Glomerular visceral epithelial cell (primary cell): ENCODE results near the gene C1QTNF12.
A peak's percentile ranks its signal among the peaks of the same experiment; 100 is the strongest.

Source experiments
- DNase-seq: peaks from one replicate; pipeline ENCODE4 v3.0.0-alpha.2; 2016; ENCODE audit errors: extremely low spot score

The C1QTNF12 gene

GRCh38 chr1:1213345-1214265 lies 32.9 kb downstream of the C1QTNF12 start, which contains the start of gene TNFRSF4:
Gene TNFRSF4, minus strand, starts transcription at chr1:1214153. Its CDS starts 26 bp downstream, at chr1:1214127.
- no peak for DNase-seq

GRCh38 chr1:1212780-1213344 lies 33.7 kb downstream of the C1QTNF12 start:
- no peak for DNase-seq

GRCh38 chr1:1211541-1212441 lies 34.7 kb downstream of the C1QTNF12 start:
- DNase-seq, result no peak

DNA sequence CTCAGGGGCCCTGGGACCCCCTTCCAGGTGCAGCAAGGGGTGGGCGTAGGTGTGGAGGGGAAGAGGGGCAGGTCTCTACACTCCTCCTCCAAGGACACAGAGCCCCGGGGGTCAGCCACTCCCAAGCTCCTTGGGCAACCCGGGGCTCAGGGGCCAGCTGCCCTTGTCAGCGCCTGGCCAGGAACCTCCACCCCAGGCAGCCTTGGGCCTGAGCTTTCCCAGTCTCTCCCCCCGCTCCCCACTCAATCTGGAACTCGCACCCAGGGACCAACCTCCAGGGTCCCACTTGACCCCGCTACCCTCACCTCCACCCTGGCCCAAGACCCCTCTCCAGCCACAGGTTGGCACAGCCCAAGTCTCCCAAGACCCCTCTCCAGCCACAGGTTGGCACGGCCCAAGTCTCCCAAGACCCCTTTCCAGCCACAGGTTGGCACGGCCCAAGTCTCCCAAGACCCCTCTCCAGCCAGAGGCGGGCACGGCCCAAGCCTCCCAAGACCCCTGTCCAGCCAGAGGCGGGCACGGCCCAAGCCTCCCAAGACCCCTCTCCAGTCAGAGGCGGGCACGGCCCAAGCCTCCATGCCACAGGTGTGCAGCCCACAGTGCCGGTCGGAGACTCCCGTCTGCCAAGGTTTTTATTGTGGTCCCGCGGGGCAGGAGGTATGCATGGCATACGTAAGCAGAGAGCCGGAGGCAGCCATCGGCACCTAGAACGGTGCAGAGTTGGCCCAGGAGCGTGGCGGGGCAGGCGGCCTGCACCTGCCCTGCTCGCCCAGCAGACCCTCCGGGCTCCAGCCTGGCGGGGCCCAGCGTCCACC lies 35.6 kb downstream of the C1QTNF12 start:
- no peak for DNase-seq

GRCh38 chr1:1208713-1209433 lies 37.6 kb downstream of the C1QTNF12 start:
- peak; percentile 45 for DNase-seq

GRCh38 chr1:1207571-1207892 lies 39.0 kb downstream of the C1QTNF12 start:
- DNase-seq, result no peak

GRCh38 chr1:1206966-1207531 lies 39.5 kb downstream of the C1QTNF12 start:
- DNase-seq, result no peak

DNA sequence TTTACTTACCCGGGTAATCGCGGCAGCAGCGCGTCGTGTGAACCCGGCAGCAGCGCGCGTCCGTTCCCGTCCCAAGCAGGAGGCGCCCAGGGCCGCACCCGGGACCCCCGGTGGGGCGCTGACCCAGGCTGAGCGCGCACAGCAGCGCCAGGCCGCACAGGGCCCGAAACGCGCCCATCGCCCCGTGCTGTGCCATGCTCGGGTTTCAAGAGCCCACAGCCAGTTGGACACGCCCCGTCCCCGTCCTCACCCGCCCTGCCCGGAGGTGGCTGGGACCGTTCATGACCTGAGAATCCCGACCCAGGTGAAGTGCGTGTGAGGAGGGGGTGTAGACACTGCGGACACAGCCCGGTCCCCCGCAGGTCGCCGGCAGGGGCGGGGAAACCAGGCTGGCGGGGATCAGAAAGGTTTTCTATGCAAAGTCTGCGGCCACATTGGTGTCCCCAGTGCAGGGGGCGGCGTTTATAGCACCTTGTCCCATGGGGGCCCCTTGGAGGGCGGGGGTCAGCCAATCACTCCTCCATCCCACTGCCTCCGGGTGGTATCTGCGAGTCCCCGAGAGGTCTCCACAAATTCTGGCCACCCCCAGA lies 40.1 kb downstream of the C1QTNF12 start, which contains the start of gene TNFRSF18:
Gene TNFRSF18 (minus strand): TSS at position 217 of the 590 bp plus-strand sequence. CDS start 21 bp downstream, at position 196.
- DNase-seq, result no peak

DNA sequence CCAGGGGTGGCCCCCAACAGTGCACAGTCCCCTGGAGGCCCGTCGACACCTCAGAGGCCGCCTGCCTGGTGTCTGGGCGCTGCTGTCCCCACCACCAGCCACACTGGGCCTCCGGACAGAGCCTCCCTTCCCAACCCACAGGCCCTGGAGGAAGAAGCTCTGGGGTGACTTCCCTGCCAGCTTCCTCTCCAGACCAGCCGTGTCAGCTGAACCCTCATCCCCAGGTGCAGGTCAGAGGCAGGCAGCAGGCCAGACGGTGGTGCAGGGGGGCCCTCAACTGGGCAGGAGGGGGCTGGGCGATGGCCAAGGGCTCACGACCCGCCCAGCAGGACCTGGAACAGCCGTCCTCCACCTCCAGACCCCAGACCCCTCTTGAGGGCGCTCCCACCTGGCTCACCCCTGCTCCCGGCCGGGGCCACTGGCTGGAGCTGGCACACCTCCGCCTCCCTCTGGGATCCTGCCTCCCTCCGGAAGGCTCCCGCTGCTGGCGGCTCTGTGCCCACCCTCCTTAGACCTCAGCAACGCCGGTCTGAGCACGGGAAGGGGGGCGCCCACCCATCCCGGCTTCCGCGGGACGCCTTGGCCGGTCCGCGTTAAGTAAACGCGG lies 40.6 kb downstream of the C1QTNF12 start:
- no peak for DNase-seq

GRCh38 chr1:1204998-1205768 lies 41.3 kb downstream of the C1QTNF12 start:
- DNase-seq, result no peak

DNA sequence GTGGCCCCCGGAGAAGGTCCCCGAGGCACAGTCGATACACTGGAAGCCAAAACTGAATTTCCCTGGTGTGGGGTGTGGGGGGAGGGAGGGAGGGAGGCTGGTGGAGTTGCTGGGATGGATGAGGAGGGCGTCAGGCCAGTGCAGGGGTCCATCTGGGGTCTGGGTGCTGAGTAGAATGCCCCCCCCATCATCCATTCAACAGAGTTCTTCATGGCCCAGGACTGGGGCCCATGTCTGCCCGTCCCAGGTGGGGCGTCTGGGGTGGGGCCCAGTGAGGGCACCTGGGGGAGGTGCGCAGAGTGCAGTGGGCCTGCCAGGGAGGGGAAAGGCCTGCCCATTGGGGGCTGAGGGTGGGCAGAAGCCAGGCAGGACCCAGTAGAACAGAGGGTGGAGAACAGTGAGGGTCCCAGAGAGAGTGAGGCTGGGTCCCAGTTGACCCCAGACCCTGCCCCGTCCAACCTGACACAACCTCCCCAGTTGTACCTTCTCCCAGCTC lies 42.0 kb downstream of the C1QTNF12 start:
- DNase-seq, result no peak

DNA sequence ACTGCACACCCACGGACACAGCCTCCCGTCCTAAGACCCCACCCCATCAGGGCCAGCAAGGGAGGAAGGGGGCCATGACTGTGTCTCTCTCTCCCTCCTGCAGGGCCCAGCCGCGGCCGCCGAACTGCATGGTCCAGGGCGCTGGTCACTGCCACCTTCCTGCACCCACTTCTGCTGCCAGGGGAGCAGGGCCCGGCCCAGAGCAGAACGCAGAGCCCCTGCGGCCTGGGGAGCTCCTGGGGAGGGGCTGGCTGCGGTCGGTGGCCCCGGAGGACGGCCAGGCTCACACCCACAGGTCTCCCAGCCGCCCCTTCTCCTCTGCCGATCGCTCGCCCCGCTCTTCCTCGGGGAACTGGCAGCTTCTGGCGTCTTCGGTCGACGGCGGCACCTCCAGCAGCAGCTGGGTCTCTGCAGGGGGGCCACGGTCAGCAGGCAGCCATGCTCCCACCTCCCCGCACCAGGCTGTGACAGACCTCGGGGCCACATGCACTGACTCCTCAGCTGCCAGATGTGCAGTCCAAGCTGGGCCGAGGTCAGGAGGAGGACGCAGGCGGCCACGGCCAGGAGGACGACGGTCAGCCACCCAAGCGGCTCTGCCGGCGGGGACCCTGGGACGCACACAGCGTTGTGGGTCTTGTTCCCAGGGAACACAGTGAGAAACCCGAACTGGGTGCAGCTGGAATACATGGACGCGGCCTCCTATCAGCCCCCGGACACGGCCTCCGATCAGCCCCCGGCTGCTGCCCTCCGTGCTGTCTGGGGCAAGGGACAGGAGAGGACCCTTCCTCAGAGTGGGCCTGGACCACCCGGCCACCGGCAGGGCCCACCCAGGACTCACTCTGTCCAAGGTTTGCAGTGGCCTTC lies 42.7 kb downstream of the C1QTNF12 start:
- DNase-seq, result no peak

GRCh38 chr1:1202831-1203560 lies 43.5 kb downstream of the C1QTNF12 start:
- no peak for DNase-seq

DNA sequence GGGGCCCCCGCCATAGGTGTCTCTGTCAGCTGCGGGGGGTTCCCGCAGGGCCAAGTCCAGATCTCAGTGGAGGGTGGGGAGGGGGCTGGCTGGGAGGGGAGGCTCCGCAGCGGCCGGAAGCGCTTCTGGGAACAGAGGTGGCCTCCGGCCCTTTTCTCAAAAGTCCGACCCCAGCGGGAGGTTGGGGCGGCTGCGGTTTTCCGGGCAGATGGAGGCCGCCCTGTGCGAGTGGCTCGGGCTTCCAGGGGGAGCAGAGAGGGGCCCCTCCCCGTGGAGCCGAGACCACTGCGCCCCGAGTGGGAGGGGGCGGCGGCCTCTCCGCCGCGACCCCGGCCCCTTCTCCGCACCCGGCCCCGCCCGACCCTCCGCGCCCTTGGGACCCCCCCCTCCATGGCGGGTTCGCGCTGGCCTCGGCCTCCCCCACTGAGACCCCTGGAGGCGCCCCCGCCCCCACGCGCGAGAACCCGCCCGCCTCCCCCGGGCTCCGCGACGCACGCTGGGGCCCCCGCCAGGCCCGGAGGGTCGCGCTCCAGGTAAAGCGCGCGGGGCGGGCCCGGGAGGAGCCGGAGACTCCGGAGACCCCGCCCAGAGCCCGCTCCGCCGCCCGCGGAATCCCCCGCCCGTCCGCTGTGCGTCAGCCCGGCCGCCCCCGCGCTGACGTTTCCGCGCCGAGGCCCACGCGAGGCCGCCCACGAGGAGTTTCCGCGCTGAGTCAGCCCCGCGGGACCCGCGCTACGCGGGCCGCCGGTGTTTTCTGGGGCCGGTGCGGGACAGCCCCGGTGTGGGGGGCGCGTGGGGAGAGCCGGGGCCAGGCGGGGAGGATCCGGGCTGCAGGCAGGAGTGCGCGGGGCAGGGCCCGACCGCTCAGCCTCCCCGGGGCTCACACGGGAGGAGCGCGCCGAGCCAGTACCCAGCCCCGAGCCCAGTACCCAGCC lies 45.4 kb downstream of the C1QTNF12 start:
- peak; percentile 40 for DNase-seq
